Activated naive CD4-positive, alpha-beta T cell treated with Interleukin-2 at 50 U/mL for 16 hours (primary cell): ENCODE data around the gene TRIM21.
"Not testable (repeated sequence)": the region's sequence is repeated elsewhere in the genome, so short reads cannot be mapped to it uniquely, and the experiment has no call there.

ENCODE experiments used
- DNase-seq: peaks from one replicate; pipeline ENCODE4 v3.0.0-alpha.2; 2020

Gene TRIM21

DNA sequence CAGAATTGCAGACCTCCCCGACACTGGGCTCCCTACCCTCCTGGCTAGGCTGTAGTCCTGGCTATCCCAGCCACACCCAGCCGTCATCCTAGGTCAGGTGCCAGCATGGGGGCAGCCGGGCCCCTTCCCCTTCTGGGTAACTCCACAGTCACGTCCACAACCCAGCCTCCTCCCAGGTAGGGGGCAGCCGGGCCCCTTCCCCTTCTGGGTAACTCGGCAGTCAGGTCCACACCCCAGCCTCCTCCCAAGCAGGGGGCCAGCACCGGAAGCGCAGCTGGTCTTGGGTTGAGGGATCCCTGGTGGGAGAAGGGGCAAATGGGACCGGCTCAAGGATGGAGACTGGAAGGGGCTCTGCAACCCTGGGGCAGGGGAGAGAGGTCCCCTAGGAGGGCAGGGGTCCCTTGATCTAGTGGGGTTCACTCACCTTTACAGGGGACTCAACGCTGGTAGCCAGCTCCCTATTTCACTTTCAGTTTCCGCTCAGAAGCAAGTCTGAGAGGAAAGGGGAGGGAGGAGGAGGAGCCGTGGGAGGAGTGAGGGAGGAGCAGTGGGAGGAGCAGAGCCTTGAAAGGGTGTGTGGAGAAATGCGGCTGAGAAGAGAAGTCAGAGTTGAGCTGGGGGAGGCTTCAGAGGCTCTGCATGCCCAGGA lies at the start of gene TRIM21:
TSS of gene TRIM21 (minus strand) at position 494 of the 649 bp plus-strand sequence. CDS start 3,293 bp downstream, outside the sequence.
- peak; percentile 91 for DNase-seq

DNA sequence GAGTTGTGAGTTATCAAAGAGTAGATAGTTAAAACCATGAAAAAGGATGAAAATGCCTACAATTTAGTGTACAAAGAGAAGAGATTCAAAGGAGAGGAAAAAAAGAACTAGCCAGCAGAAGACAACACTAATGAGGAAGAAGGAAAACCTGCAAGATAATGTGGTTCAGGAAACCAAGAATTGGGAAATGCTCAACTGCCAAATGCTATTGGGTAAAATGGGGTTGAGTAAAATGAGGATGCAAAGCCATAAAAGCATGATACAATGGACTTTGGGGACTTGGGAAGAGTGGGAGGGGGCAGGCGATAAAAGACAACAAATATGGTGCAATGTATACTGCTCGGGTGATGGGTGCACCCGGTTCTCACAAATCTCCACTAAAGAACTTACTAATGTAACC lies 48.0 kb upstream of the TRIM21 start:
- DNase-seq = no peak

DNA sequence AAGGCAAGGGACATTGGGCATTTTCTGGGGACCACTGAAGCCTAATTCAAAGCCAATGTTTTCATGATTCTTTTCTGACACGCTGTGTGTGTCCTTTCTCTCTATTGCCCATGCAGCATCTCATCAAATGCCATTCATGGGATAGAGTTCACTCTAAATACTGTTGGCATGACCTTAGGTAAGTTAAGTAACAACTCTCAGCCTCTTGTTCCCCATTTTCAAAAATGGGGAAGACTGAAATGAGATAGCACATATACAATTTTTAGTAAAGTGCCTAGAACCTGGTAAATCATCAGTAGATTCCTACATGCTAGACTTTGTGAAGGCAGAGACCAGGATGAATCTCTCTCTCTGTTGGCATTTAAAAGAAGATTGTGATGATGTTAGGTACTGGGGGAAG lies 42.9 kb upstream of the TRIM21 start:
- DNase-seq = no peak

DNA sequence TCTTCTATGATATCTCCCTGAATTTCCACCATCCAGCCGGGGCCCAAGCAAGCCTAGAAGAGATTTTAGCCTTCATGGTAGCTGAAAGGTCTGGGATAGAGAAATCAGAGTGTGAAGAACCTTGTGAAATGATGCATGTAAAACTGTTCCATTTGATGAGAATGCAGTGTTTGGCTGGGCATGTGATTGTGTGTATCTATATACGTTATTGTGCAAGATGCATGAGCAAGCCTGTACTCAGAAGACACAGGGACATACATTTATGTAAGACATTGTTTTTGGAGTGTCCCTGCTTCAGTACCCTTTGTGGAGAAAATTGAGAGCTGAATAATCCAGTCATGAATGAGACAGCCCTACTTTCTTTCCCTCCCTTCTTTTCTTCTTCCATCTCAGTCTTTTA lies 40.4 kb upstream of the TRIM21 start:
- no peak for DNase-seq

DNA sequence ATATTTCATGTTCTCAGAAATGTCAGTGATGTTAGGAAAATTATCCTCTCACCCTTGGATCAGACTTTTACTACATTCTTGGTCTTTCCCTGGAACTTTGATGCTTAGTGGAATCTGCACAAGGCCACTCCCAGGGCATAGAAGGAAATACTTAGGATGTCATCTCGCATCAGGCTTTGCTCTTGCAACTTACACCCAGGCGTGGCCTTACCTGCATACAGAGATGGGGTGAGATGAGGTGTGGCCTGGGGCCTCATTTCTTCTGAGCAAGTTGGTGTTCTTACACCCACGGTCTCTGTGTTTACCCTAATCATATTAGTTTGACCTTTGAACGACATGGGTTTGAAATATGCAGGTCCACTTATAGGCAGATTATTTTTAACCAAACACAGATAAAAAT lies 36.5 kb upstream of the TRIM21 start:
- no peak for DNase-seq

DNA sequence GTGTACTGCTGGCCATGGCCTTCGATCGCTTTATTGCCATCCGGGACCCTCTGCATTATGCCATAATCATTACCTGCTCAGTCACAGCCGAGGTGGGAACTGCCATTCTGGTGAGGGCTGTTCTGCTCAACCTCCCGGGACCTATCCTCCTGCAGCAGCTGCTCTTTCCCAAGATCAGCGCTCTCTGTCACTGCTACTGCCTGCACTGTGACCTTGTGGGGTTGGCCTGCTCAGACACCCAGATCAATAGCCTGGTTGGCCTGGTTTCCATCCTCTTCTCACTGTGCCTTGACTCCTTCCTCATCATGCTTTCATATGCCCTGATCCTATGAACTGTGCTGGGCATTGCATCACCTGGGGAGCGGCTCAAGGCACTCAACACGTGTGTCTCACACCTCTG lies 24.9 kb upstream of the TRIM21 start:
- no peak for DNase-seq

DNA sequence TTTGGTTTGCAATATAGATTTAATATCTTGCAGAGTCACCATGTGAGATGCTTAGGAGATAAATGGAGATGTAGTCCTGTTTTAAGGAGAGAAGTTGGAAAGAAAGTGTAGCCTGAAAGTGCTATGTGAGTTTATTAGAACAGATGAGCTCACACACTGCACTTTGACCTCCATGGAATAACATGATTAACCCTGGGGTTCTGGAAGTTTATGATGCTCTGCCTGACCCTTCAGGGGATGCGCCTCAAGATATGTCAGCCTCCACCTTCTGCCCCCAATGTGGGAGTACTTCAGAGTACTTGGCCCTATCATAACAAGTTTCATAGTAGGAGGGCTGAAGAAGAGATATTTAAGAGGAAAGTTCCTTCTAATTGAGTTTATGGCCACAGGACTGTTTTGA lies 23.3 kb upstream of the TRIM21 start:
- DNase-seq = no peak

DNA sequence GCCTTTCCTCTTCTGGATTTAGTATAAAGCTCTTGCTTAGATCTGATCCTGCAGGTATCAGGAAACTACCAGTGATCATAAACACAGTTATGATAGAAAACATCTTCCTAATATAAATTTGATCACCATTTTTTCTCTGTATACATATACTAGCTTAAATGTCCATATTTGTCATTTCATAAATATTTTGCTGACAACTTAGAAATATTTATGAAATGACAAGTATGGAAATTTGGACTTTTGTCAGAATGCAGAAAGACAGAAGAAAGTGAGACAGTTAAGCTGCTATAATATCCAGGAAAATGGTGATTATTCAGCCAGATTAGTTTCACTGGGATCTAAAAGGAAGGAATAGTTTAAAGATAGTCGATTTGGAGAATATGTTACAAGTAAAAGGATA lies 22.8 kb upstream of the TRIM21 start:
- DNase-seq = no peak

DNA sequence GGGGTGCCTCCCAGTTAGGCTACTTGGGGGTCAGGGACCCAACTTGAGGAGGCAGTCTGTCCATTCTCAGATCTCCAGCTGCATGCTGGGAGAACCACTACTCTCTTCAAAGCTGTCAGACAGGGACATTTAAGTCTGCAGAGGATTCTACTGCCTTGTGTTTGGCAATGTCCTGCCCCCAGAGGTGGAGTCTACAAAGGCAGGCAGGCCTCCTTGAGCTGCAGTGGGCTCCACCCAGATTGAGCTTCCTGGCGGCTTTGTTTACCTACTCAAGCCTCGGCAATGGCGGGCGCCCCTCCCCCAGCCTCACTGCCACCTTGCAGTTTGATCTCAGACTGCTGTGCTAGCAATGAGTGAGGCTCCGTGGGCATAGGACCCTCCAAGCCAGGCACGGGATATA lies 12.7 kb upstream of the TRIM21 start:
- not testable (repeated sequence) for DNase-seq

DNA sequence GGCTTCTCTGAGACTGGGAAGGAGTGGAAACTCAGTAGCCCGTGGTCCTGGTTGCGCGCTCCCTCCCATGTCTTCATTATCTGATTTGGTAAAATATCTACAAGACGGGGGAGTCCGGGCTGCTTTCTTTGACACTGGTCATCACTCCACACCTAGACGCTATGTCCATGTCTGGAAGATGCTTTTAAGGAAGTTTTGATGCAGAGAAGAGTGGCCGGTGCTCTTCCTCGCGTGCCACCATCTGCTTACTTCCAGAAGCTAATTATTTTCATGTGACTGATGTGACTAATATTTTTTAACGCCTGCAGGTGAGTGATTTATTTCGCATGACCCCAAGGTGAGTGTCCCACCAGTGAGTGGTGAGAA lies 339 bp upstream of the TRIM21 start:
- DNase-seq = no peak

DNA sequence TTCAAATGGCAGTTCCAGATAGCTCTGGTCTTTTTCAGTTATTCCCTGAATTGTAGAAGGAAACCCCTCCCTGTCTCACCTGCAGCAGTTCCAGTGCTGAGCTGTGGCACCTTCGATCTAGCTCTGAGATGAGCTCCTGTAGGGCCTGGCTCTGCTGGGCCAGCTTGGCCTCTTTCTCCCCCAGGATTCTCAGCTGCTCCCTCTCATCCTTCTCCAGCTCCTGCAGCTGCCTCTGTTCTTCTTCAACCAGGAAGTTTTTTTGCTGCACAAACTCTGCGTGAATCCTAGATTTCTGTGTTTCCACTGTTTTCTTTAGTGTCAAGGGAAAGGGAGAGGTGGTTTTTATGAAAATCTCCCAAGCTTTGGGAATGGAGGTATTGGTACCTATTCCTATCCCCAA lies 5.3 kb downstream of the TRIM21 start:
- no peak for DNase-seq

DNA sequence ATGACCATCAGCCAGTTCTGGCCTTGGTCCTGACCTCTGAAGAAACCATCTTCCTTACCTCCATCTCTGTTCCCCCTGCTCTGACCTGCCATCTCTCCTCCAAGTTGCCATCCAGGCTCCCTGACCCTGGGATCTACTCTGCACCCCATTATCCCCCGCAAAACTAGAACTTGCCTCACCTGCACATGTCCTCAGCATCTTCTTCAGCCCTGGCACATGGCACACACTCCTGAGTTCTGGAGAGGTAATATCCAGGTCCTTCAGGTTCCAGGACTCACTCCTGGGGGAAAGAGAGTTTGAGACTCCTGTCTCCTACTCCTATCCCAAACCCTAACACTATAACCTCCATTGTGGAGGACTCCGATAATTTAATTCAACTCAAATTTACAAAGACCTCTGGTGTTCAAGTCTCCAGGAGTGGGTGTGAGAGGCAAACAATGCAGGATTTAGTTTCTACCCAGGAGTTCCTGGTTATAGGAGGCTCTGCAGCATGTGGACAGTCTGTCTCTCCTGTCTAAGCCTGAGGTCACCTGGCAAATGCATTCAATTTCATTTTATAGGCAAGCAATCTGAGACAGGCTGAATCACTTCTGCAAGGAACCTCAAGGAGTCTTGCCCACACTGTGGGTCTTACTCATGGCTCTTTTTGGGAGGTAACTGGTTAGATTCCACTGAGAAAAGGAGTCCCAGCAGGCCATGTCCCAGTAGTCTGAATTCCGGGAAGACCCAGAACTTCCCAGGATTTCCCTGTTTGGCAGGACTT lies 7.3 kb downstream of the TRIM21 start:
- no peak for DNase-seq

DNA sequence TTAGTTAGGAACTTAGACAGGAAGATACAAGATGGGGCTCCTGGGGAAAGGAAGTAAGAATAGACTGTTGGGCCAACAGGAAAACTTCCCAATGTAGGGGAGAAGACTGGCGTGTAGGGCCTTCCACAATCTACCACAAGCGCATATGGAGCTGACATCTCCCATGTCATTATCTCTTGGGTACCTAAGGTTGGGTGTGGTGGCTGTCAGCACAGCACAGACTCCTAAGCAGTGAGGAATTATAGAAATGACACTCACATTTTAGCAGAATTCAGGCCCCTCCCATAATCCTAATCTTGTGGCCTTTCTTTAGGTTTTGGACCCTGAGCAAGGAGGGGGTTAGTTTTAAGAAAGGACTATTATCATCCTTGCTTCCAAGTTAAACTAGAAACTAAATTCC lies 11.6 kb downstream of the TRIM21 start:
- no peak for DNase-seq

DNA sequence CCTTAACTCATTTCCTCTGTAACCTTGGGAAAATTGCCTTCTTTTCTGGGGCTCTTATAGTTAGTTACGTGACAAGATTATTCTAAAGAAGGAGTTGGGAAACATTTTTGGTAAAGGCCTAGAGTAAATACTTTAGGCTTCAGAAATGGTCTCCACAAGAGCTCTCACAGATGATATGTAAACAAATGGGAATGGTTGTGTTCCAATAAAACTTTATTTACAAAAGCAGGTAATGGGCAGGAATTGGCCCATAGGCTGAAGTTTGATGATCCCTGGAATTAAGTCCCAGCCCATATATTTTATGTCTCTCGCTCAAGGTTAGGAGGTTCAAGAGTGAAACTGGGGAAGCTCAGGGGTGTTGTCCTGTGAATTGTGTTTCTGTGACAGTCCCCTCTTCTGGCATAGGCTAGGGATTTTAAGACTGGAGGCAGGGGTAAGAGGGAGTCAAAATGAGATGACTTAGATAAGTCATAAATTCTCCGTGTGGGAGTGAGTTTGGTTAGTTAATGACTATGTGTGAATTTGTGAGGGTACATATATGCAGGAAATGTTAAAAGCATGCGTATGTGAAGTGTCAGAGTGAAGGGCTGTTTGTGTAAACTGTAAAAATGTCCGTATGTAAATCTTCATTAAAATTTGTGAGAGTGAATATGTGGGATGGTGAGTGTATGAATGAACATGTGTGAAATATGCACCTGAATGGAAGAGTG lies 17.9 kb downstream of the TRIM21 start:
- DNase-seq = no peak

DNA sequence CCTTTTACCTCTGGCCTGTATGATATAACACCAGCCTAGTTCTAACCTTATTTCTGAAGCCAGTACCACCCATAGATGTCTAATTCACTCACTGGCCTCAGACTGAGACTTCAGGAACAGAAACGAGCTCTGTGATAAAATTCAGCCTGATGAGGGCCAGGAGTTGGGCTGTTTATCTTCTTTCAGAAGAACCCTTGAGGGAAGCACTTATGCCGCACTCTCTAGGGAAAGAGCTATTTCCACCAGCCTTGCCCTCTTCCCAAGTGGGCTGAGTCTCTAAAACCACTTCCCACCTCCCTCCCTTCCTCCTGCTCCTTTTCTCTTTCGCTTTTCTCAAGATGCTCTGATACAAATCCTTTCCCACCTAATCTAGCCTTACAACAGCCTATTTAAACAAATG lies 23.3 kb downstream of the TRIM21 start:
- no peak for DNase-seq

DNA sequence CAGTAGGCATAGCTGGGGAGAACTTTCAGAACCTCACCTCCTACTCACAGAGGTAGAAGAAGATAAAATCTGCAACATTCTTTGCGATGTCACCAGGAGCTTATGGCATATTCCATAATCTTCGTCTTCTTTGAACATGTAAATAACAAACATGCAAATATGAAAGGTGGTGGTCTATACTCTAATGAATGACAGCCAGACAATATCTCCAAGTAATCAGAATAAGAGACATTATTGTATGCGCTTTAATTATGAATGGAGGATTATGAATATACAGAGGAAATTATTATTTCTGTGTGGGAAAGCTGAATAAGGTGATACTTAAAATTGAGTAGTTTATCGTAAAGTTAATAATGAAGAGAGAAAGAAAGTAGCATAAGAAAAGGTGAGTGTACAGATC lies 25.2 kb downstream of the TRIM21 start, which contains the start of gene OR52B4:
TSS of gene OR52B4 (minus strand) at position 101 of the 400 bp plus-strand sequence. CDS start at position 10, 91 bp downstream.
- DNase-seq = no peak

DNA sequence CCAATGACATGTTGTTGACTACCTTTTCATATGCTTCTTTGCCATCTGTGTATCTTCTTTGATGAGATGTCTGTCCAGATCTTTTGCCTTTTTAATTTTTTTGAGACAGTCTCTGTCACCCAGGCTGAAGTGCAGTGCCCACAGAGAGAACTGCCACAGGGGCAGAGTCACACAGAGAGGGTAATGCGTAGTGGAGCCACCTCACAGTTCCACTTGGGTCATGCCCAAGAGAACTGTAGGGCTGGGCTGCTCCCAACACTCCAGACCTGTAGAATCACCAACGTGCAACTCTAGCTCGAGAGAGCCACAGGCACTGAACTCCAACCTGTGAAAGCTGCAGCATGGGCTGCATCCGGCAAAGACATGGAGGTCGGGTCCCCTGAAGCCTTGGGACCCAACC lies 45.4 kb downstream of the TRIM21 start:
- not testable (repeated sequence) for DNase-seq

DNA sequence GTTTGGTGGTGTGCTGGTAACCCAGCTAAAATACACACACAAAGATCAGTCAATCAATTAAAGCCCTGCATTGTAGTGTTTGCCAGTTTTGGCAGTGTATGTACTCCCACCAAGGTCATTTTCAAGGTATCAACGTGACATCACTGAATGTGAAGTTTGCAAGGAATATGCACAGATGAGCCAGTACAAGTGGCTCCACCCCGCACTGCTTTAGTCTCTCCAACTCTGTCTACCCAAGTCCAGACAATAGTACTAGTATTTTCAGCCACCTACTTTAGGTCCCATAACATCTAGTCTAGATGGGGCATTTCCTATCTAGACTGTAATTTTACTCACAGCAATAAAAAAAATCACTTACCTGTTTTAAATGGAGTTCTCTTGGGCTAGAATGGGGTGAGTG lies 48.1 kb downstream of the TRIM21 start:
- DNase-seq = not testable (repeated sequence)
